MG63 (cell line): ENCODE data around the gene CCNO. TPM values are rescaled to one million over a fixed set of nuclear protein-coding genes. Genes with fewer than 3 reads are reported as not detected.

Experiments
- DNase-seq: peaks from one replicate; pipeline ENCODE4 v3.0.0-alpha.2; 2020
- H3K27me3 ChIP-seq: fragments of 250-450 bp; sonication (Bioruptor Pico); 2 replicates; pipeline ENCODE4 v1.5.1; 2020; ENCODE audit warnings: mild to moderate bottlenecking, moderate library complexity
- H3K36me3 ChIP-seq: fragments of 250-450 bp; sonication (Bioruptor Pico); 2 replicates; pipeline ENCODE4 v1.5.1; 2020; ENCODE audit warnings: mild to moderate bottlenecking, moderate library complexity
- H3K4me3 ChIP-seq: fragments of 250-450 bp; sonication (Bioruptor Pico); 2 replicates; pipeline ENCODE4 v1.5.1; 2020; ENCODE audit warnings: mild to moderate bottlenecking, moderate library complexity
- H3K9me3 ChIP-seq: fragments of 250-450 bp; sonication (Bioruptor Pico); 2 replicates; pipeline ENCODE4 v1.5.1; 2020; ENCODE audit warnings: mild to moderate bottlenecking, moderate library complexity
- total RNA-seq: library from RNA; depleted of rRNA; stranded (reverse); fragments of >200 nt; shearing (Covaris generic); gene quantifications from 2 replicates; pipeline ENCODE4 v1.2.3, GENCODE V29; 2014; ENCODE audit warnings: low replicate concordance

CCNO gene
- total RNA-seq, 1 experiment from 2014 or later = 0.89 TPM

DNA sequence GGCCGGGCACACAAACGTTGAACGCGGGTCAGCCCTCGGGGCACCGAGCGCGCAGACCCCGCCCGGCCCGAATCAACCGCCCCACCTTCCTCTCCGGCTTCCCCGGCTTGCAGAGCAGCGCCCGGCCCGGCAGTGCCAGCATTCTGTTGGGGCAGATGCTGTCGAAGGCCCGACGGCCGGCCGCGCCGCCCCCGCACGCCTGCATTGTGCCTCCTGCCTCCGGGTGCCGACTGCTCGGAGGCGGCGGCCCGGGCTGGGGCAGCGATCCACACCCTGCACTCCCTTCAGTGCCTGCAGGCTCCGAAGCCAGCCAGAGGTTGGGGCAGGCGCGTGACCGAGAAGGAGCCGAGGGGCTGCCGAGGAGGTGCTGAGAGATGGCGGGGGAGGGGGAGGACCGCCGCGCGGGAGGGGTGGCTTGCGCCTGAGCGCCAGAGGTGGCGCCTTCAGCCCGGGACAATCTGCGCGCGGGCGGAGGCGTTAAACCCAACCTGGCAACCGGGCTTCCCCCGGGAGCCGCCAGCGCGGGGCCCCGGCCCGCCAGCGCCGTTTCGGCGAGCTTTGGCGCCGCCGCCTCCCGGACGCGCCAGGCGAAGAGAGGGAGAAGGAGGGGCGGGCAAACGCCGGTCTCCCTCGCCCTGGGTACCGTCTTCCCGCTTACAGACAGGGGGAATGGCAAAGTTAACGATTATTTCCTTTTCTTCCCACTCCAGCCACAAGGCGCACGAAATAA is 6.3 kb downstream of the CCNO start, which contains the start of gene MCIDAS:
TSS of gene MCIDAS (minus strand) at position 382 of the 730 bp plus-strand sequence. CDS start at position 205, 177 bp downstream.
- H3K4me3 ChIP-seq = peak within 1 kb of the TSS; percentile 71
- no peaks in the 10 kb centered on the region for H3K27me3 ChIP-seq
- H3K36me3 ChIP-seq = no peaks in the 10 kb centered on the region
- DNase-seq = peak; percentile 81
- no peaks in the 10 kb centered on the region for H3K9me3 ChIP-seq

DNA sequence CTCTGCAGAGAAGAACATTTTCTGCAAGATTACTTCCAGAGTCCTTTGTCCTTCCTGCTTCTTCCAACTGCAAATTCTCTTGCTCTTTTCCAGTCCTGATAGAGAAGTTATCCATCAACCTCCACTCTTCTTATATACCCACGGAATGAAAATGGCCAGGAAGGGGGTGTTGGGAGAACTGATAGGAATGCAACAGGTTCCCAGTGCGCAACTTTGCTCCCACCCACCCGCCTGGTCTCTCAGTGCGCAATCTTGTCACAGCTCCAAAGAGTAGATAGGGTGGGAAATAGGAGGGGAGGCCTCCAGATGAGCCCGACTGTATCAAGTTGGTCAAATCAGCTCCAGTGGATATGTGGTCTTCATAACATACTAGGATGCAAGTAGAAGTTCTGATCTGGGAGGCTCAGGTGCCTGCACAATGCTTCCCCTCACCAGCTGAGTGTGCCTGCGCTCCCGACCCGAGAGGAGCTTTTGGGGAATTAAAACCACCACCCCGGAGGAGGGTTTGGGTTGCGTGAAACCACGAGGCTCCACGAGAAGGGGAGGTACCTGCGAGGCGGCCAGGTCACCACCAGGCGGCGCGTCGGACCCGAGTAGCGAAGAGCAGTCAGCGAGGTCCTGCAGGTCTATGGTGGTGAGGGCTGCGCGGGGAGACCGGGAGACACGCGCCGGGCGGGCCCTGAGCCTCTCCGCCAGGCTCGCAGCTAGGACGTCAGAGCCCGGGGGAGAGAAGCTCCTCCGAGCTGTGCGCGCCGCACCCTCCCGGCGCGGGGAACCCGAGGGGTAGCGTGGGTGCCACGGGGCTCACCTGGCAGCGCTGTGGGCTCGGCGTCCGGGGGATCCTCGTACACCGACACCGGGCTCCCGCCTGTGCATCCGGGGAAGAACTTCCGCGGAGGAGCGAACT is 7.1 kb downstream of the CCNO start:
- DNase-seq = peak; percentile 83
- Histone ChIP-seq H3K27me3 (no peaks in the 10 kb centered on the region), H3K4me3 (peak overlapping the region; percentile 71), H3K36me3 (no peaks in the 10 kb centered on the region), H3K9me3 (no peaks in the 10 kb centered on the region)

DNA sequence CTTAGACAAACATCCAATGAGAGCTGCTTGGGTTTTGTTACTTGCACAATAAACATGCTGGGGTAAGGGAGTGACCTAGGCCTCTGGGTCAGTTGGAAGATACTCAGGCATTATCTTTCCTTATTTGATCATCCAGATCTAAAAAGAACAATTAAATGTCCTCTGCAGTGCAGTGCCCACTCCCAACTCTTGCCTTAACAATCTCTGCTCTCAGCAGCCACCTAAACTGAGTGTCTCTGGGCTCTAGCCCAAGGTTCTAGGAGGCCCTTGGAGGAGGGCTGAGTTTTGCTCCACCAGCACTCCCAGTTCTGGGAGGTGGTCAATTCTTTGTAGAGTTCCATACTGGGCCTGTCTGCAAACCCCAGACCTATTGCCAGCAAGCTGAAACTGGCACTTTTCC is 8.1 kb downstream of the CCNO start:
- no peak for DNase-seq
- H3K27me3 ChIP-seq = no peaks in the 10 kb centered on the region
- H3K36me3 ChIP-seq = no peaks in the 10 kb centered on the region
- H3K4me3 ChIP-seq = no peak overlapping the region
- no peaks in the 10 kb centered on the region for H3K9me3 ChIP-seq

DNA sequence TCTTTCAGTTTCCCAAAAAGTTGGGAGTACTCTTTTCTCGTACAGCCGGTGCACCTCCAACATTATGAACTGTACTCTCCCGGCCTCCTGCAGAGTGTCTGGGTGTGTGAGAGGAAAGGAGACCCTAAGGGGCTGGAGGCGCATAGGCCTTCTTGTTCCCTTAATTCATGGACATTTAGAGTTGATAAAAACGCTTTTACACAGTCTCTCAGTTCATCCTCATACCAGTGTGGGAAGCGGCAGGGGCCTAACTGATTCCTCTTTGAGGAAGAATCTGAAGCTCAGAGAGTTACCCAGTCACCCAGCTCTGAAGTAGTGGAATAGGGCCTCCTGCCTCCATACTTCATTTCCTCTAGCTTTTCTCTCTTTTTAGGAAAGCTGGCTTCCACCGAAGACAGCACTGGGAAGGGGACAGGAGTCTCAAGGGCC is 9.6 kb downstream of the CCNO start:
- Histone ChIP-seq H3K9me3 (no peaks in the 10 kb centered on the region), H3K27me3 (no peaks in the 10 kb centered on the region), H3K36me3 (no peaks in the 10 kb centered on the region), H3K4me3 (no peak overlapping the region)
- no peak for DNase-seq

DNA sequence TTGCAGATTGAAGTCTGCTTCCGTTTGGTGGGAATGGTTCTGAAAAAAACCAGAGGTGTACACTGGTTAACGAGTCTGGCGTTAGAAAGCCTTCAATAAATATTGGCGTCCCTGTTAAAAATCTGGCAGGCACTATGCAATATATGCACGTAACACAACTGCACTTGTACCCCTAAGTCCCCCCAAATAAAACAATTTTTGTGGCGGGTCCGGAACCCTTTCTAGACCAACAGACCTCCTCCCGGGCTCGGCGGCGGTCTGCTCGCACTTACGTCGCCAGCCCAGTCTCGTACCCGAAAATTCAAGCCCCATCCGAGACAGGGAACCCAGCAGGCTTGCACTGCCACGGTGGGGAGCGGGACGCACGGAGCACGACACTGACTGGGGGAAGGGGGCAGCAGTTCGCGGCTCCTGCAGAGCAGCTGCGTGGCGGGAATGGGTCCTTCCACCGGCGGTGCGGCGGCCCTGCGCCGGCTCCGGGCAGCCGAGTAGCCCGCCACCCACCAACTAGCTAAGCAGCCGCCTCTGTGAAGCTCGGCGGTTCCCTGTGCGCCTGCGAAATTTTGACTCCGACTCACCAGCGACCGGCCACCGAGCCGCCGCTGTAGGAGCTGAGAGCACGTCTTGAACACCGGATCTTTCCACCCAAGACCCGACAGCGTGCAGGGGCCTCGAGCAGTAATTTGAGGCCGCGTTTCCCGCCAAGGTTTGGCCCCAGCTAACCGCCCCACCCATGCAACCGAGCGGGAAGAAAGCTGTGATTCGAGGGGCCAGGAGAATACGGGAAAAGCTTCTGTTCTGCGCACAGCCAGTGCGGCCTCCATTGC is 10.2 kb downstream of the CCNO start:
- H3K9me3 ChIP-seq = no peaks in the 10 kb centered on the region
- H3K27me3 ChIP-seq = no peaks in the 10 kb centered on the region
- no peak for DNase-seq
- no peak overlapping the region for H3K4me3 ChIP-seq
- no peaks in the 10 kb centered on the region for H3K36me3 ChIP-seq

DNA sequence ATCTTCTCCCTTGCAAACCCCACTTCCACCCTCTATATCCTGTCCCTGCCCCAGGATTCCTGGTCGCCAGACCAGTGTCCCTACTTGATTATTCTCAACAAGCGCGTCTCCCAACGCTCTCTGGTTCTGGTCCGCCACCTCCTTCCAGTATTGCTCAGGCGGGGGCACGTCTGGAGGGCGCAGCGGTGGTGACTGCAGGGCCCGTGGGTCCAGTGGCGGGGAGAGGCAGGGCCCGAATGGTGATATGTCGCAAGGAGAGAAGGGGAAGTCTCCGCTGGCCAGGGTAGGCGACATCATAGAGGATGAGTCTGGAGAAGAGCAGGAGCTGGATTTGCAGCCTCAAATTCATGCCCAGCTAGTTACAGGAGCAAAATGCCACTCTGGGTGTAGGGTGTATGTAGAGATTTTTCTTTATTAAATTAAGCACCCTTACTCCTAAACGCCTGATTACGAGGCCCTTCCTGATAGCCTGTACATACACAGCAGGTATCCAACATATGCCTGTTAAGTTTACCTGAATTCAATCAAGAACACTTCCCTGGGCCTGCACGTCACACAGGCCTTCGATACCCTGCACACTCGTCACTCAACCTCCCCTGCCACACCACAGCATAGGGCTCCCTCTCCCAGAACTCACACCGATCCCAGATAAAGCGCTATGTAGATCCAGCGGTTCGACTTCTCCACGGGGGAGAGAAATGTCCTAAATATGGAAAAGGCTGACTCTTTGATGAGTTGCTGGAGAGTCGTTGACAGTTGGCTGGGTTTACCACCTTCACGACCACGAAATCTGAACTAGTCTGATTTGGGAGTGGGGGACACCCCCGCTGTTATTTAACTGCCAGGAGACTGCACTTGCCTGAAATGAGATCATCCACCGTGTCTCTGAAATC is 11.1 kb downstream of the CCNO start:
- H3K27me3 ChIP-seq = no peaks in the 10 kb centered on the region
- DNase-seq = no peak
- H3K9me3 ChIP-seq = no peaks in the 10 kb centered on the region
- H3K4me3 ChIP-seq = no peak overlapping the region
- no peaks in the 10 kb centered on the region for H3K36me3 ChIP-seq

DNA sequence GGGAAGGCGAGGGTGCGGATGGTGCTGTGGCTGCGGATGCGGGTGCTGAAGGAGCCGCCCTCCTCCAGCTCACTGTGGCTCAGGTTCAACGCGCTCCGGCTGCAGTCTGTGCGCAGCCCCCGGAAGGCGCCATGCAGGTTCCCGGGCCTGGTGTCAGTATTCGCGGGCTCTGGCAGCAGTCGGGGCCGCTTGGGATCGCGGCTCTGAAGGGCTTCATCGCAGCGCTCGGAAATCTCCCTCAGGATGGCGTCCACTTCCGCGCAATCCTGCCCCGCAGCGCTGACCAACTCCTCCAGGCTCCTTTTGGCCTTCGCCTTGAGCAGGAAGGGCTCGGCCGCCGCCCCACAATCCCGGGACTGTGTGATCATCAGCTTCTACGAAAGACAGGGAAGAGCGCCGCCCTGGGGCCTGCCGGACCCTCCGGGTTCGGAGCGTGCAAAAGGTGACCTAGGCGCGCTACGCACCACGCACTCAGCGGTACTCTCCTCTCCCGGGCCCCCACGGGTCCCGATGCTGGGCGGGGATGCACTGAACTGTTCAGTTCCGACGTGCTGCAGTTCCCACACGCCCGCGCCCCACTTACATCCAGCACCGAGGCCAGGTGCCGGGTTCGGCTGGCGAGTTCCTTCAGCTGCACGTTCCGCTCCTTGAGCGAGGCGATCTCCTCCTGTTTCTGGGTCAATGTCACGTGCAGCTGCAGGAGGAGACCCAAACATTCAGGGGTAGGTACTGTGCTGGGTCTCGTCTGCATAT is 12.8 kb downstream of the CCNO start:
- DNase-seq = peak; percentile 50
- Histone ChIP-seq H3K9me3 (no peaks in the 10 kb centered on the region), H3K36me3 (no peaks in the 10 kb centered on the region), H3K4me3 (peak overlapping the region; percentile 31), H3K27me3 (no peaks in the 10 kb centered on the region)

DNA sequence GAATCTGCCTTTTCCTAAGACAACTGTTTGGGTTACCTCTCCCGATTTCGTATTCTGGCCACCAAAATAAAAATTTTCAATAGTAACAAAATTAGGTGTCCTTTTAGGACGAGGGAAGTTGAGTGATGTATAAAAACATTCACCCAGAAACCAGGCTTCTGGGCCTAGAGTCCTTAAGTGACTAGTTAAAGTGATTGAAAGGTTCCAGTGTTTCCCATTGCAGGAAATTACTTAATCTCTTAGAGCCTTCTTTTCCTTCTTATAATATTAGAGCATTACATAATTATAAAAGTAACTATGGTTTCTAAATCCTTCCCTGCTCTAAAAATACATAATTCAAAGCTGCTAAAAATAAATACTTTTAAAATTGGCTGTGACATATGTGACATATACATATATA is 13.6 kb downstream of the CCNO start:
- Histone ChIP-seq H3K27me3 (no peaks in the 10 kb centered on the region), H3K36me3 (no peaks in the 10 kb centered on the region), H3K4me3 (no peak overlapping the region), H3K9me3 (no peaks in the 10 kb centered on the region)
- no peak for DNase-seq

DNA sequence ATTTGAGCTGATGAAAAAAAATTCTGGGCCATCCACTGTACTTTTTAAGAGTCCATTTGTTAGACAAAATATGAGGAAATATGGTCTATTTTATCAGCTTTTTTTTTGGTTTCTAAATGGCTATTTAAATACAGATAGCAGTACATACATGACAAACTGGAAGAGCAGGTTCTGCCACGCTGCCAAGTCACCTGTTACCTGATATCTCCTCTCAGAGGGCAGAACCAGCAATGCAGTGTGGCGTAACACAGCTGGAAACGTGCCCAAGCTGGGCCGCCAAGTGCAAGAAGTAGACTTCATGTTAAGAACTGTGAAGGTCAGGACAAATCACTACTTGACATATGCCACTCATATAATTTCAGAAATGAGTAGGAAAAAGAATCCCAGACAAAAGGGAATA is 14.4 kb downstream of the CCNO start:
- no peaks in the 10 kb centered on the region for H3K27me3 ChIP-seq
- H3K9me3 ChIP-seq = no peaks in the 10 kb centered on the region
- H3K4me3 ChIP-seq = no peak overlapping the region
- H3K36me3 ChIP-seq = no peaks in the 10 kb centered on the region
- DNase-seq = no peak

DNA sequence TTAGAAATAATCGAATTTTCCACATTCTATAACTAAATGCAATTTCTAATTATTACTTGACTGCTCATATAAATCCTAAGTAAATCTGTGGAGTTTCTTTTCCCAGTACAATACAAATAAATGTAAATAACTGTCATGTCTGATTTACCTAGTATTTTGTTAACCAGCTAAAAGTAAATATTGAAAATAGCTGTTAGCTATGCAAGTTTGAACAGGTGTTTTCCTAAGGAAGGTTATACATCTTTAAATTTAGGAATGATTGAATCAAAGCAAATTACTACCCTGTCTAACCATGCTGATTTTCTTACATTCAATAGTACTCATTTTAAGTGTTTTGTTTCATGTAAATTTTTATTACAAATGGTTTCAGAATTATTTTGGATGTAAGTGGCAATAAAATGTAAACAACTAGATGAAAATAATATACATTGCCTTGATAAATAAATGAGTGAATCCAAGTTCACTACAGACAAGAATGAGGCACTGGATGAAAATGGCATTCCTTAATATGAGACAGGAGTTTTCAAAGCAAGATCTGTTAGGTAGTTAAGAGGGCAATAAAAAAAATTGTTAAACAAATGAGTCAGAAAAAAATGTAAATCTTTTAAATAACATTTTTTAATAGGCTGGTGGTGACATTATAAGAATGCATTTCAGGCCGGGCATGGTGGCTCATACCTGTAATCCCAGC is 22.1 kb downstream of the CCNO start:
- Histone ChIP-seq H3K4me3 (no peak overlapping the region), H3K36me3 (no peaks in the 10 kb centered on the region), H3K9me3 (no peaks in the 10 kb centered on the region), H3K27me3 (no peaks in the 10 kb centered on the region)
- no peak for DNase-seq

DNA sequence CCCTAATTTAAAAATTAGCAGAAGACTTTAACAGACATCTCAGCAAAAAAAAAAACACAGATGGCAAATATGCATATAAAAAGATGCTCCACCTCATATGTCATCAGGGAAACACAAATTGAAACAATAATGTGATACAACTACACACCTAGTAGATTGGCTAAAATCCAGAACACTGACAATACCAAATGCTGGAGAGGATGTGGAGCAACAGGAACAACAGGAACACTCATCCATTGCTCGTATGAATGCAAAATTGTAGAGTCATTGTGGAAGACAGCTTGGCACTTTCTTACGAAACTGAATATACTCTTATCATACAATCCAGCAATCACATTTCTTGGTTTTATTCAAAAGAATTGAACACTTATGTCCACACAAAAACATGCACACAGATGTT is 28.4 kb downstream of the CCNO start:
- DNase-seq = no peak
- H3K36me3 ChIP-seq = no peaks in the 10 kb centered on the region
- no peaks in the 10 kb centered on the region for H3K27me3 ChIP-seq
- H3K9me3 ChIP-seq = no peaks in the 10 kb centered on the region
- H3K4me3 ChIP-seq = no peak overlapping the region

DNA sequence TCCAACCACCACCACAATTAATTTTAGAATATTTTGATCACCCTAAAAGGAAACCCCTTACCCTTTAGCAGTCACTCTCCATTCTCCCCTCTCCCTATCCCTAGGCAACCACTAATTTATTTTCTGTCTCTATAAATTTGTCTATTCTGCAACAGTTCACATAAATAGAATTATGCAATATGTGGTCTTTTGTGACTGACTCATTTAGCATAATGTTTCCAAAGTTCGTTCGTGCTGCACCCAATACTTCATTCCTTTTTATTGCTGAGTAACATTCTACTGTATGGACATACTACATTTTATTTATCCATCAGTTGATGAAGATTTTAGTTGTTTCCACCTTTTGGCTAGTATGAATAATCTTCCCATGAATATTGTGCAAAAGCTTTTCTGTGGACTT is 42.2 kb downstream of the CCNO start:
- Histone ChIP-seq H3K36me3 (no peaks in the 10 kb centered on the region), H3K4me3 (no peak overlapping the region), H3K27me3 (peaks cover 6% of the 10 kb centered on the region; the same call in 1 of the 2 replicates), H3K9me3 (no peaks in the 10 kb centered on the region)
- DNase-seq = no peak

DNA sequence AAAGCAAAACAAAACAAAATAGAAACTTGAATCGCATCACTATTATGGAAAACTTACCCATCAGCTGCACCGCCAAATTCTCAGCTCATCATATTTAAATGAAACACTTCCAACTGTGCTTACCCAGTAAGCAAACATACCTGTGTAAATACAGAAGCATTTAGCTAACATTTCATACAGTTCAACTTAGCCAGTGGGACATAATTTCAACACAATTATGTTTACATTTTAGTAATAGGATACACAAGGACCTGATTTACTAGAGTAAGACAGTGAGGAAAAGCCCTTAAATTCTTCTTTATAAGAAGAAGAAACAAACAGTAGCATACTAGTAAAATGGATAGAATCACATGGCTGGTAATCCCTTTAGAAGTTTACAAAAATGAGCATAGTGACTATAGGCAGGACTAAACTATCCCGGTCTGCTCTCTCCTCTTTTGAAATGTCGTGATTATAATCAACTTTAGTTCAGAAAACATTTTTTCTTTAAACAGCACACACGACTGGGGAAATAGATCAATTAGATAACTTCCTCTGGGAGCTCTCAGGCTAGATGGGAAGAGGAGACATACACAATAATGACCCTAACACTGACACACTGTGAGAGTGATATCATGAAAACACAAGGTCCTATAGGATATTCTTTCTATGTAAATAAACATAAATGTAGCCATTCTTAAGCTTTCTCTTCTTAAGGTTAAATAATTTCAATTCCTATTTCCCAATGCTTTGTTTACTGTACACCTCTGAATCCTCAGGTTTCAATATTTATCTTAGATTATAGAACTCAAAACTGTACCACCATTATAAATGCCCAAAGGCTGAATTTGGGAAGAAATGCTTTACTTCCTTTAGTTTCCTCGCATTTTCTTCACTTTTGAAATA is 44.5 kb downstream of the CCNO start:
- Histone ChIP-seq H3K9me3 (no peaks in the 10 kb centered on the region), H3K36me3 (no peaks in the 10 kb centered on the region), H3K27me3 (peaks cover 6% of the 10 kb centered on the region; the same call in 1 of the 2 replicates), H3K4me3 (no peak overlapping the region)
- no peak for DNase-seq

DNA sequence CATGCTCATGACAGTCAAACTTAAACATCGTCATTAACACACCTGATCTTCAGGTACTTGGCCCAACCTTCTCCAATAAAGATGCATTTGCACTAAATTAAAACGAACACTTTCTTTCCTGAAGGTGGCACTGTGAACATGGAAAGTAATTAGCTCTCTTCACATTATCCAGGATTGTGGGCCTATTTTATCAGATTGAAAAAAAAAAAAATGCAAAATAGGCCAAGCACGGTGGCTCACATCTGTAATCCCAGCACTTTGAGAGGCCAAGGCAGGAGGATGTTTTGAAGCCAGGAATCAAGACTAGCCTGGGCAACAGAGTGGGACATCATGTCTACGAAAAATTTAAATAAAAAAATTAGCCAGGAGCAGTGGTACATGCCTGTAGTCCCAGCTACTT is 46.0 kb downstream of the CCNO start:
- Histone ChIP-seq H3K9me3 (no peaks in the 10 kb centered on the region), H3K4me3 (no peak overlapping the region), H3K36me3 (no peaks in the 10 kb centered on the region), H3K27me3 (no peaks in the 10 kb centered on the region)
- DNase-seq = no peak
